ENCODE data around the gene EPB41L2. TPM values are rescaled to one million over a fixed set of nuclear protein-coding genes. Genes with fewer than 3 reads are reported as not detected.

The EPB41L2 gene
- total and polyA plus RNA-seq, 7 donors: 41.2 to 147 (median 65.7) TPM

DNA sequence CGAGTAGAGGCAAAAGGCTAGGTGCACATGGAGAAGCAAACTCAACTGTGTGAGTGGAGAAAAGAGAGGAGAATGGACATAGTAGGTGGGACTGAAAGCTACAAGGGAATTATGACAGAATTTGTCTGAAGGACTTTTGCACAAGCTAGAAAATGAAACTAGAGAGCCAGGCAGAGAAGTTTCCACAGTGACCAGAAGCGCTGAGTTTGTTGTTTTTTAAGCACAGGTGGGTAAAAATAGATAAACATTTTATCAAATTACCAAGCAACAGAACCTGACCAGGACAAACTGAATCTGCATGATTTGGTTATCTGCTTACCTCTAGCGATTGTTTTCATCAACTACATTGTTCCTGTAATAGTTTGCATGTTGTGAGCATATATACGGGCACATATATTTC lies 197.3 kb downstream of the EPB41L2 start:
- no peaks in the 10 kb centered on the region for H3K4me1 ChIP-seq
- intact Hi-C loops (cut with DNase I): no loop called here
- H3K27me3 ChIP-seq: no peaks in the 10 kb centered on the region
- H3K4me3 ChIP-seq: no peak overlapping the region
- TF ChIP-seq CTCF (IDR thresholded peaks at IDR 0.05): no peak
- no peak for TF ChIP-seq EP300 (IDR thresholded peaks at IDR 0.05)
- TF ChIP-seq POLR2AphosphoS5 (IDR thresholded peaks at IDR 0.05): no peak
- no peak for TF ChIP-seq POLR2A (IDR thresholded peaks at IDR 0.05)
- 94% methylated on average over 4 of the region's 4 CpGs for WGBS, 2 donors
- no peak for DNase-seq
- H3K27ac ChIP-seq: no peak overlapping the region
- H3K36me3 ChIP-seq: peaks cover 4 to 66% (median 6%) of the 10 kb centered on the region in 4 donors
- H3K9me3 ChIP-seq: no peaks in the 10 kb centered on the region

- Histone ChIP-seq H3K4me1 (no peaks in the 10 kb centered on the region), H3K36me3 (peaks cover 0 to 60% (median 6%) of the 10 kb centered on the region in 4 donors), H3K27me3 (no peaks in the 10 kb centered on the region), H3K27ac (no peak overlapping the region), H3K9me3 (no peaks in the 10 kb centered on the region), H3K4me3 (no peak overlapping the region)
- no peak for DNase-seq
- intact Hi-C loops (cut with DNase I): no loop called here
- 94 to 95% methylated on average over 11 of the region's 11 CpGs for WGBS, 2 donors
- TF ChIP-seq POLR2A (IDR thresholded peaks at IDR 0.05) (no peak), POLR2AphosphoS5 (IDR thresholded peaks at IDR 0.05) (no peak), CTCF (IDR thresholded peaks at IDR 0.05) (no peak), EP300 (IDR thresholded peaks at IDR 0.05) (no peak)
Measured at GRCh38 chr6:130864344-130864743, 198.7 kb downstream of the EPB41L2 start.

- no peaks in the 10 kb centered on the region for H3K27me3 ChIP-seq
- H3K27ac ChIP-seq: no peak overlapping the region
- intact Hi-C loops (cut with DNase I): no loop called here
- no peak overlapping the region for H3K4me3 ChIP-seq
- no peaks in the 10 kb centered on the region for H3K9me3 ChIP-seq
- H3K4me1 ChIP-seq: no peaks in the 10 kb centered on the region
- no peak for TF ChIP-seq CTCF (IDR thresholded peaks at IDR 0.05)
- TF ChIP-seq POLR2AphosphoS5 (IDR thresholded peaks at IDR 0.05): no peak
- TF ChIP-seq EP300 (IDR thresholded peaks at IDR 0.05): no peak
- no peak for TF ChIP-seq POLR2A (IDR thresholded peaks at IDR 0.05)
- WGBS, 2 donors: 47 to 83% methylated on average over 4 of the region's 4 CpGs
- no peak for DNase-seq
- H3K36me3 ChIP-seq: peaks cover 0 to 53% (median 6%) of the 10 kb centered on the region in 4 donors
Measured at GRCh38 chr6:130863415-130864230, 199.4 kb downstream of the EPB41L2 start.

- H3K9me3 ChIP-seq: no peaks in the 10 kb centered on the region
- H3K4me3 ChIP-seq: no peak overlapping the region
- no peak for DNase-seq
- intact Hi-C loops (cut with DNase I): no loop called here
- TF ChIP-seq CTCF (IDR thresholded peaks at IDR 0.05) (no peak), EP300 (IDR thresholded peaks at IDR 0.05) (no peak), POLR2A (IDR thresholded peaks at IDR 0.05) (no peak), POLR2AphosphoS5 (IDR thresholded peaks at IDR 0.05) (no peak)
- H3K27me3 ChIP-seq: no peaks in the 10 kb centered on the region
- H3K27ac ChIP-seq: no peak overlapping the region
- H3K4me1 ChIP-seq: no peaks in the 10 kb centered on the region
- WGBS, 2 donors: 95 to 99% methylated on average over 2 of the region's 2 CpGs
- peaks cover 0 to 51% (median 6%) of the 10 kb centered on the region in 4 donors for H3K36me3 ChIP-seq
Measured at GRCh38 chr6:130862370-130862769, 200.7 kb downstream of the EPB41L2 start.
